Gastroesophageal sphincter (tissue), 4 donors: Measurements from ENCODE around the gene MCFD2. TPM values are rescaled to one million over a fixed set of nuclear protein-coding genes. Genes with fewer than 3 reads are reported as not detected.

Experiments used
- ATAC-seq: fragments of 150-250 bp; one replicate; pipeline ENCODE4 v1.9.1; 2016; ENCODE audit warnings: mild to moderate bottlenecking, moderate library complexity
- H3K27ac ChIP-seq, 4 donors: fragments of 200-600 bp; sonication (generic) in 3 of 4; 1 replicate in 3 of 4; 2 replicates in 1 of 4; pipeline ENCODE4 v1.5.1; 2016 to 2019
- H3K27me3 ChIP-seq: fragments of 200-600 bp; sonication (generic); one replicate; pipeline ENCODE4 v1.5.1; 2019
- H3K36me3 ChIP-seq, 2 donors: fragments of 200-600 bp; sonication (generic); one replicate each; pipeline ENCODE4 v1.5.1; 2019; ENCODE audit warnings: control low read depth in 1 of 2
- H3K4me1 ChIP-seq, 3 donors: fragments of 200-600 bp; sonication (generic); 1 replicate in 2 of 3; 2 replicates in 1 of 3; pipeline ENCODE4 v1.5.1; 2016 to 2019; ENCODE audit warnings: control low read depth in 2 of 3
- H3K4me3 ChIP-seq, 2 donors: fragments of 200-600 bp; sonication (generic); one replicate each; pipeline ENCODE4 v1.5.1; 2019; ENCODE audit warnings: mild to moderate bottlenecking in 1 of 2, moderate library complexity in 1 of 2
- H3K9me3 ChIP-seq, 3 donors: fragments of 200-600 bp; sonication (generic); one replicate each; pipeline ENCODE4 v1.5.1; 2017 to 2019; ENCODE audit warnings: control low read depth in 2 of 3
- EP300 ChIP-seq: sonication (generic); formaldehyde crosslinking; IDR thresholded peaks from one replicate; pipeline ENCODE4 v1.6.1; 2017; ENCODE audit warnings: antibody characterized with exemption, mild to moderate bottlenecking
- POLR2A ChIP-seq, 2 donors: fragments of 450-650 bp; IDR thresholded peaks; one replicate each; pipeline ENCODE4 v1.6.1; 2017; ENCODE audit warnings: antibody characterized with exemption in 2 of 2, mild to moderate bottlenecking in 2 of 2, moderate library complexity in 1 of 2
- POLR2AphosphoS5 ChIP-seq: sonication (generic); formaldehyde crosslinking; IDR thresholded peaks from one replicate; pipeline ENCODE4 v1.6.1; 2017; ENCODE audit warnings: antibody characterized with exemption
- WGBS, 2 donors: methylation state at CpG; one replicate each; pipeline ENCODE4 v1.1.5; 2018; ENCODE audit warnings: low coverage in 1 of 2; 5-methylcytosine and 5-hydroxymethylcytosine counted together
- total RNA-seq, 4 donors: library from RNA; depleted of rRNA; stranded (reverse); fragments of >200 nt; gene quantifications; one replicate each; pipeline ENCODE4 v1.1.0, GENCODE V29; 2016
- TF ChIP-seq, protein P1 (sequence below), 4 experiments: fragments of 200-600 bp in 2 of 4; fragments of 450-650 bp in 2 of 4; sonication (generic) in 1 of 4; IDR thresholded peaks; one replicate each; pipeline ENCODE4 v1.5.1; 2017 to 2019; ENCODE audit warnings: antibody characterized with exemption in 4 of 4, mild to moderate bottlenecking in 2 of 4, moderate library complexity in 2 of 4

The MCFD2 gene
- total RNA-seq, 4 donors from 2014 or later: 81.7 to 89.5 (median 85.4) TPM

DNA sequence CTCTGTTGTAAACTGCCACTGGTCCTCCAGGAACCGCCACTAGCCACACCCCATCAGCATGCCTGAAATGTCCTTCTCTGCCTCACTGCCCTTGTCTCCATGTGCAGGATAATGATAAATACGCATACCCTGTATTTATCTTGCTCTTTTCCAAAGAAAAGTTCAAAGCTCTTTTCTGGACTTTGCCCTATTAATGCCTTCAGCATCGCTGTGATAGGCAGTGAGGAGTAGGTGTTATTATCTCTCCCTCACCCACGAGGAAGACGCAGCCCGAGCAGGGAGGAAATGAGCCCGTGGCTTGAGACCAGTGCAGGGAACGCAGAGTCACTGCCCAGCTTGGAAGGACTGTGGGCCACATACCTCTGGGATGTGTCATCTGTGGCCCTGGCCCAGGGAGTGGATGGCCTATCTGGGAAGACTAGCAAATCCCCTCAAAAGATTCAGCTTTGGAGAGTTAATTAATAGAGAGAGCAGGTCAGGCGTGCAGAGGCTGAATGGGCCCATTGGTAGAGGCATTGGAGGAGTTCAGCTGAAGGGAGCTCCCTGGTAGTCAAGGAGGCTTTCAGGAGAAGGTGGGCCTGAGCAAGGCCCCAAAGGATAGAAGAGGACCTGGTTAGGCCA lies 39.5 kb upstream of the MCFD2 start:
- TF ChIP-seq EP300 (no peak), POLR2AphosphoS5 (peak; percentile 76), POLR2A (IDR thresholded peaks at IDR 0.05) (no peak)
- H3K4me3 ChIP-seq: no peak overlapping the region
- 27% methylated on average over 9 of the region's 9 CpGs; no CpG with 5 or more reads in 1 of the 2 donors for WGBS, 2 donors
- peaks cover 0 to 79% of the 10 kb centered on the region in 2 donors for H3K36me3 ChIP-seq
- H3K27ac ChIP-seq: peak overlapping the region; percentile 2 to 81 (median 66)
- no peaks in the 10 kb centered on the region for H3K27me3 ChIP-seq
- no peaks in the 10 kb centered on the region for H3K9me3 ChIP-seq
- peaks cover 0 to 38% (median 13%) of the 10 kb centered on the region in 3 donors for H3K4me1 ChIP-seq
- peak; percentile 94 for ATAC-seq

DNA sequence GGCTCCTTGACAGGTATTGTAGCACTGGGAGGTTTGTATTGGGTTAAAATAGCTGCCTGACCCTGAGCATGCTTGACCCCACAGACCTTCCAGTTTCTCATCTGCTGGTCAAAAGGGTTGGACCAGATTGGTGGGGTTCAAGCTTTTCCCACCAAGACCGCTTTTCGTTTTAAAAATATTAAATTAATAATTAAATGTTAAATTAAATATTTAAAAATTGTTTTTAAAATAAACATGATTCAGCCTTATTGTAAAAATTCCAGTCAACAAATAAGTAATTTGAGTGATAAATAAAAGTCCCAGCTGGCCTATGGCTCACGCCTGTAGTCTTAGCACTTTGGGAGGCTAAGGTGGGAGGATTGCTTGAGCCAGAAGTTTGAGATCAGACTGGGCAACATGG lies 36.6 kb upstream of the MCFD2 start:
- H3K27me3 ChIP-seq: no peaks in the 10 kb centered on the region
- no peak overlapping the region for H3K27ac ChIP-seq
- 95 to 97% methylated on average over 3 of the region's 3 CpGs for WGBS, 2 donors
- H3K36me3 ChIP-seq: peaks cover 0 to 52% of the 10 kb centered on the region in 2 donors
- H3K4me3 ChIP-seq: no peak overlapping the region
- H3K4me1 ChIP-seq: peaks cover 0 to 43% (median 13%) of the 10 kb centered on the region in 3 donors
- TF ChIP-seq, protein P1, sequence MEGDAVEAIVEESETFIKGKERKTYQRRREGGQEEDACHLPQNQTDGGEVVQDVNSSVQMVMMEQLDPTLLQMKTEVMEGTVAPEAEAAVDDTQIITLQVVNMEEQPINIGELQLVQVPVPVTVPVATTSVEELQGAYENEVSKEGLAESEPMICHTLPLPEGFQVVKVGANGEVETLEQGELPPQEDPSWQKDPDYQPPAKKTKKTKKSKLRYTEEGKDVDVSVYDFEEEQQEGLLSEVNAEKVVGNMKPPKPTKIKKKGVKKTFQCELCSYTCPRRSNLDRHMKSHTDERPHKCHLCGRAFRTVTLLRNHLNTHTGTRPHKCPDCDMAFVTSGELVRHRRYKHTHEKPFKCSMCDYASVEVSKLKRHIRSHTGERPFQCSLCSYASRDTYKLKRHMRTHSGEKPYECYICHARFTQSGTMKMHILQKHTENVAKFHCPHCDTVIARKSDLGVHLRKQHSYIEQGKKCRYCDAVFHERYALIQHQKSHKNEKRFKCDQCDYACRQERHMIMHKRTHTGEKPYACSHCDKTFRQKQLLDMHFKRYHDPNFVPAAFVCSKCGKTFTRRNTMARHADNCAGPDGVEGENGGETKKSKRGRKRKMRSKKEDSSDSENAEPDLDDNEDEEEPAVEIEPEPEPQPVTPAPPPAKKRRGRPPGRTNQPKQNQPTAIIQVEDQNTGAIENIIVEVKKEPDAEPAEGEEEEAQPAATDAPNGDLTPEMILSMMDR (IDR thresholded peaks at IDR 0.05): no peak
- TF ChIP-seq POLR2A (IDR thresholded peaks at IDR 0.05) (no peak), POLR2AphosphoS5 (no peak), EP300 (no peak)
- no peak for ATAC-seq
- H3K9me3 ChIP-seq: no peaks in the 10 kb centered on the region

- ATAC-seq: no peak
- H3K4me3 ChIP-seq: no peak overlapping the region
- TF ChIP-seq POLR2AphosphoS5: no peak
- TF ChIP-seq EP300: no peak
- TF ChIP-seq POLR2A (IDR thresholded peaks at IDR 0.05): no peak
- TF ChIP-seq, protein P1 (IDR thresholded peaks at IDR 0.05): no peak
- H3K27me3 ChIP-seq: no peaks in the 10 kb centered on the region
- H3K27ac ChIP-seq: no peak overlapping the region
- H3K36me3 ChIP-seq: peaks cover 0 to 45% of the 10 kb centered on the region in 2 donors
- peaks cover 0 to 39% (median 13%) of the 10 kb centered on the region in 3 donors for H3K4me1 ChIP-seq
- 81 to 94% methylated on average over 6 to 8 of the region's 9 CpGs for WGBS, 2 donors
- H3K9me3 ChIP-seq: no peaks in the 10 kb centered on the region
These were observed 35.9 kb upstream of the MCFD2 start for GRCh38 chr2:46951290-46952064.

GRCh38 chr2:46950314-46950713 lies 34.7 kb upstream of the MCFD2 start:
- Histone ChIP-seq H3K27ac (peak overlapping the region in 1 of 4 donors; percentile 12), H3K36me3 (peaks cover 0 to 44% of the 10 kb centered on the region in 2 donors), H3K9me3 (no peaks in the 10 kb centered on the region), H3K4me1 (peaks cover 0 to 39% (median 8%) of the 10 kb centered on the region in 3 donors), H3K4me3 (no peak overlapping the region), H3K27me3 (no peaks in the 10 kb centered on the region)
- no peak for TF ChIP-seq POLR2A (IDR thresholded peaks at IDR 0.05)
- TF ChIP-seq, protein P1 (IDR thresholded peaks at IDR 0.05): no peak
- no peak for TF ChIP-seq POLR2AphosphoS5
- no peak for TF ChIP-seq EP300
- WGBS, 2 donors: 60 to 67% methylated on average over 2 to 8 of the region's 8 CpGs
- no peak for ATAC-seq

DNA sequence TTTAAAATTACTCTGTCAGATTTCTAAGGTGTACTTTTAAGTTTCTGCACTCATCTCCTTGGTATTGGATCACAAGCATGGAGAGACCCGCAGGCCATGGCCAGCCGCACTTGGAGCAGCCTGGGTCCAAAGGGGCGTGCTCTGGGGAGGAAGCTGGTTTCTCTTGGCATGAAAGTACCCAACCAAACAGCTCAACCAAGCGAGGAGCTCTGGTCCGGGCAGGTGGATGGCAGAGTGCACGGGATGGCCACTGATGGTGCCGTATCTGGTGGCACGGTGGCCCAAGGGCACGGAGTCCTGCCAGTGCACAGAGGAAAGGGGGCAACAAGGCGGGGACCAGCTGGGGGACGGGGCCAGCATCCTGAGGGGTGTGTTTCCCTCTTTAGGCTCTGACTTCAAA lies 32.2 kb upstream of the MCFD2 start:
- H3K27me3 ChIP-seq: no peaks in the 10 kb centered on the region
- H3K4me1 ChIP-seq: peaks cover 0 to 45% (median 0%) of the 10 kb centered on the region in 3 donors
- TF ChIP-seq POLR2AphosphoS5 (no peak), POLR2A (IDR thresholded peaks at IDR 0.05) (no peak), EP300 (no peak)
- TF ChIP-seq, protein P1 (IDR thresholded peaks at IDR 0.05): no peak
- no peak overlapping the region for H3K4me3 ChIP-seq
- H3K36me3 ChIP-seq: peaks cover 0 to 40% of the 10 kb centered on the region in 2 donors
- ATAC-seq: no peak
- H3K9me3 ChIP-seq: no peaks in the 10 kb centered on the region
- WGBS, 2 donors: 85 to 90% methylated on average over 2 to 10 of the region's 11 CpGs
- no peak overlapping the region for H3K27ac ChIP-seq
